PC-9 (cell line): ENCODE measurements around the gene PCGF3. TPM values are rescaled to one million over a fixed set of nuclear protein-coding genes. Genes with fewer than 3 reads are reported as not detected.
"Not testable (repeated sequence)": the region's sequence is repeated elsewhere in the genome, so short reads cannot be mapped to it uniquely, and the experiment has no call there.

Source experiments
- BruUV-seq: library from RNA; stranded (reverse); fragments of 400-500 nt; replicated peaks from 2 replicates; lab custom pipeline; 2021; lab: Mats Ljungman, UMichigan
- CTCF ChIA-PET: fragments of 300-600 bp; sonication (Branson Sonifier 250); formaldehyde crosslinking; loops from one replicate; lab custom pipeline; 2022; ENCODE audit warnings: antibody characterized with exemption; lab: Charles Lee
- POLR2A ChIA-PET: fragments of 300-600 bp; sonication (Branson Sonifier 250); formaldehyde crosslinking; loops from one replicate; lab custom pipeline; 2022; ENCODE audit warnings: antibody characterized with exemption; ENCODE audit not compliant: unreplicated experiment; lab: Charles Lee
- DNase-seq, 2 experiments: peaks; one replicate each; pipeline versions ENCODE4 v3.0.0 to v3.0.0-alpha.2; 2015 to 2022; ENCODE audit warnings: mixed read lengths in 1 of 2
- H2AFZ ChIP-seq: fragments of 200-600 bp; sonication (generic); 2 replicates; pipeline ENCODE4 v1.8.1; 2017; ENCODE audit warnings: antibody characterized with exemption
- H3F3A ChIP-seq: fragments of 200-600 bp; sonication (generic); 2 replicates; pipeline ENCODE4 v1.8.1; 2017; ENCODE audit warnings: antibody characterized with exemption, mild to moderate bottlenecking, low read depth; ENCODE audit not compliant: insufficient read depth
- H3K27ac ChIP-seq: fragments of 200-600 bp; sonication (generic); 2 replicates; pipeline ENCODE4 v1.6.1; 2016; ENCODE audit warnings: mixed run types
- H3K27me3 ChIP-seq: fragments of 200-600 bp; sonication (generic); 2 replicates; pipeline ENCODE4 v1.6.1; 2016; ENCODE audit warnings: low read depth, mixed run types; ENCODE audit not compliant: insufficient read depth
- H3K36me3 ChIP-seq: fragments of 200-600 bp; sonication (generic); 2 replicates; pipeline ENCODE4 v1.6.1; 2016; ENCODE audit warnings: low read depth, mixed run types
- H3K4me1 ChIP-seq: fragments of 200-600 bp; sonication (generic); replicated peaks from 2 replicates; pipeline ENCODE4 v1.6.1; 2016; ENCODE audit warnings: mixed run types; ENCODE audit not compliant: insufficient read depth
- H3K4me2 ChIP-seq: fragments of 200-600 bp; sonication (generic); 2 replicates; pipeline ENCODE4 v1.6.1; 2017; ENCODE audit warnings: mixed run types
- H3K4me3 ChIP-seq: fragments of 200-600 bp; sonication (generic); 2 replicates; pipeline ENCODE4 v1.6.1; 2016; ENCODE audit warnings: mixed run types
- H3K79me2 ChIP-seq: fragments of 200-600 bp; sonication (generic); 2 replicates; pipeline ENCODE4 v1.6.1; 2017; ENCODE audit warnings: low read depth, mixed run types
- H3K9me2 ChIP-seq: fragments of 200-600 bp; sonication (generic); 2 replicates; pipeline ENCODE4 v1.8.1; 2017; ENCODE audit warnings: mild to moderate bottlenecking; ENCODE audit not compliant: insufficient read depth
- H3K9me3 ChIP-seq: fragments of 200-600 bp; sonication (generic); 2 replicates; pipeline ENCODE4 v1.8.1; 2016; ENCODE audit warnings: low read depth; ENCODE audit not compliant: insufficient read depth
- H4K20me1 ChIP-seq: fragments of 200-600 bp; sonication (generic); 2 replicates; pipeline ENCODE4 v1.8.1; 2017; ENCODE audit not compliant: insufficient read depth
- EZH2 ChIP-seq: fragments of 200-600 bp; sonication (generic); IDR thresholded peaks from 2 replicates; pipeline ENCODE4 v1.8.0; 2017; ENCODE audit warnings: antibody characterized with exemption, low read depth
- intact Hi-C: fragments of 100-400 bp; cut with micrococcal nuclease; formaldehyde crosslinking; loops from one replicate; pipeline ENCODE4 v1.10.0; 2022; ENCODE audit not compliant: unreplicated experiment
- total RNA-seq: library from RNA; stranded (reverse); gene quantifications from 2 replicates; pipeline ENCODE4 v1.2.3, GENCODE V29; 2021
- TF ChIP-seq, protein P1 (sequence below): fragments of 200-600 bp; sonication (generic); conservative IDR thresholded peaks from 2 replicates; pipeline ENCODE4 v1.6.1; 2017; ENCODE audit warnings: mixed run types, antibody characterized with exemption, mild to moderate bottlenecking, moderate library complexity

PCGF3 gene
- total RNA-seq, 1 experiment from 2014 or later: 60.8 TPM

DNA sequence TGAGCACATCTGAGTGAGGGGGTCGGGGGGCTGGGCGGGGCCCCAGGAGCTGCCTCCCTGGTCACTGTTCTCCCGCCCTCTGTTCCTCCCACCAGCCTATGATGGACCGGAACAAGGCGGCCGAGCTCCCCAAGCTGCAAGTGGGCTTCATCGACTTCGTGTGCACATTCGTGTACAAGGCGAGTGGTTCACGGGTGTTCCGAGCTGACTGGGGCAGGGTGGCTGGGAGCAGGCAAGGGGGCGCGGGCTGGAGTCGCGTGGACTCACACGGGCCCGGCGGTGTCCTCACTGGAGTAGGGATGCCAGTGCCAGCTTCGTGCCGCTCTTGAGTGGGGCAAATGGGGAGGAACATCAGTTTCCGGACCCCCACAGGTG lies 39.2 kb upstream of the PCGF3 start:
- no peaks in the 10 kb centered on the region for H3K9me2 ChIP-seq
- H3K27ac ChIP-seq: no peak overlapping the region
- H3K79me2 ChIP-seq: no peaks in the 10 kb centered on the region
- intact Hi-C loops: no loop called here
- H3K4me2 ChIP-seq: no peak overlapping the region
- CTCF ChIA-PET: no interaction called here
- DNase-seq: no peak
- no peak overlapping the region for H2AFZ ChIP-seq
- H3F3A ChIP-seq: no peaks in the 10 kb centered on the region
- H3K27me3 ChIP-seq: peaks cover 37% of the 10 kb centered on the region
- H3K4me1 ChIP-seq: no peaks in the 10 kb centered on the region
- no peaks in the 10 kb centered on the region for H4K20me1 ChIP-seq
- no peaks in the 10 kb centered on the region for H3K9me3 ChIP-seq
- TF ChIP-seq, protein P1, sequence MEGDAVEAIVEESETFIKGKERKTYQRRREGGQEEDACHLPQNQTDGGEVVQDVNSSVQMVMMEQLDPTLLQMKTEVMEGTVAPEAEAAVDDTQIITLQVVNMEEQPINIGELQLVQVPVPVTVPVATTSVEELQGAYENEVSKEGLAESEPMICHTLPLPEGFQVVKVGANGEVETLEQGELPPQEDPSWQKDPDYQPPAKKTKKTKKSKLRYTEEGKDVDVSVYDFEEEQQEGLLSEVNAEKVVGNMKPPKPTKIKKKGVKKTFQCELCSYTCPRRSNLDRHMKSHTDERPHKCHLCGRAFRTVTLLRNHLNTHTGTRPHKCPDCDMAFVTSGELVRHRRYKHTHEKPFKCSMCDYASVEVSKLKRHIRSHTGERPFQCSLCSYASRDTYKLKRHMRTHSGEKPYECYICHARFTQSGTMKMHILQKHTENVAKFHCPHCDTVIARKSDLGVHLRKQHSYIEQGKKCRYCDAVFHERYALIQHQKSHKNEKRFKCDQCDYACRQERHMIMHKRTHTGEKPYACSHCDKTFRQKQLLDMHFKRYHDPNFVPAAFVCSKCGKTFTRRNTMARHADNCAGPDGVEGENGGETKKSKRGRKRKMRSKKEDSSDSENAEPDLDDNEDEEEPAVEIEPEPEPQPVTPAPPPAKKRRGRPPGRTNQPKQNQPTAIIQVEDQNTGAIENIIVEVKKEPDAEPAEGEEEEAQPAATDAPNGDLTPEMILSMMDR: no peak
- TF ChIP-seq EZH2: no peak
- H3K4me3 ChIP-seq: no peak overlapping the region
- no TSS peak for BruUV-seq
- POLR2A ChIA-PET: no interaction called here
- H3K36me3 ChIP-seq: peaks cover 1% of the 10 kb centered on the region; the same call in 1 of the 2 replicates

DNA sequence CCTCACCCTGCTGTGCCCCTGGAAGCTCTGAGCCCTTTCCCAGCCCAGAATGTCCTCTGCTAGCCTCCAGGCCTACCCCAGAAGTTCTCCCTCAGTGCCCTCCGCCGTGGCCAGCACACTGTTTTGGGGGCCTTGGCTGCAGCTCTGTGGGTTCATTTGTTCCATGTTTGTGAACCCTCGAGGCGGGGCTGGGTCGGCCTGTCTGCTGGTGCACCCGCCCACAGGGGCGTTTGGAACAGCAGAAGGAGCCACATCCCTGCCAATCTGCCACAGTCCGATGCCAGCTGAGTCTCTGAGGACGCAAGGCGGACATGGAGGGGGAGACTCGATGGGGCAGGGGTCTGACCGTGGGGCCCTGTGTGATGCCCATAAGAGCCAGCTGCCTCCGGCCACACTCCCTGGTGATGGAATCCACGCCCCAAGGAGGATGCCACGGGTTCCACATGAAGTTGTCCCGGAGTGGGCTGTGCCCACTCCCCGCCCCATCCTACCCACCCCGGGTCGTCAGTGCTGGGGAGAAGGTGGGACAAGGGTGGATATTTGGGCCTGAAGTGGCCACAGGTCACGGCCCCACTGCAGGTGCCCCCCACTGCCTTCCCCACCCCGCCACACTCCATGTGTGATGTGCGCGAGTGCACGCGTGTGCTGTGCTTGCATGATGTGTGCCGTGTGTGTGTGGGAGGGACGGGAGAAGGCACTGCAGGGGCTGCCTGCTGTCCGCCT lies 38.6 kb upstream of the PCGF3 start:
- Histone ChIP-seq H3K27ac (no peak overlapping the region), H3K9me3 (no peaks in the 10 kb centered on the region), H4K20me1 (no peaks in the 10 kb centered on the region), H3K36me3 (peaks cover 5% of the 10 kb centered on the region; the same call in 1 of the 2 replicates), H3K9me2 (no peaks in the 10 kb centered on the region), H3K27me3 (peaks cover 34% of the 10 kb centered on the region), H3F3A (no peaks in the 10 kb centered on the region), H3K79me2 (no peaks in the 10 kb centered on the region), H2AFZ (no peak overlapping the region), H3K4me1 (no peaks in the 10 kb centered on the region), H3K4me3 (no peak overlapping the region), H3K4me2 (no peak overlapping the region)
- no peak for DNase-seq
- TF ChIP-seq, protein P1: no peak
- TF ChIP-seq EZH2: no peak
- ChIA-PET CTCF (no interaction called here), POLR2A (no interaction called here)
- intact Hi-C loops: no loop called here
- no TSS peak for BruUV-seq

DNA sequence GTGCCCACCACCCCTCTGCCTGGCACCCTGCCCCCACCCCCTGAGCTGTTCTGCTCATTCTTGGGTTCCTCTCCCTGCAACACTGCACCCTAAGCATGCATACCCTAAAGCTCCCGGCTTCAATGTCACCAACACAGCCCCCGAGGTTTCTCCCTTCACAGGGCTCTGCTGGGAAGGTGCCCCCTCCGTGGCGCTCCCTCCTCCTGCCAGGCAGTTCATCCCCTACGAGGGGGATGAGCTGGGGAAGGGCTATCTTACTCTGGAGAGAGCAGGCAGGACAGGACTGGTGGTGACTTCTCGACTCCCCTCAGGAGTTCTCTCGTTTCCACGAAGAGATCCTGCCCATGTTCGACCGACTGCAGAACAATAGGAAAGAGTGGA lies 38.1 kb upstream of the PCGF3 start:
- Histone ChIP-seq H2AFZ (no peak overlapping the region), H3K9me3 (no peaks in the 10 kb centered on the region), H4K20me1 (no peaks in the 10 kb centered on the region), H3K79me2 (peaks cover 2% of the 10 kb centered on the region; the same call in 1 of the 2 replicates), H3K9me2 (no peaks in the 10 kb centered on the region), H3K4me2 (no peak overlapping the region), H3F3A (no peaks in the 10 kb centered on the region), H3K27me3 (peaks cover 29% of the 10 kb centered on the region), H3K27ac (no peak overlapping the region), H3K4me3 (no peak overlapping the region), H3K36me3 (peaks cover 5% of the 10 kb centered on the region; the same call in 1 of the 2 replicates), H3K4me1 (no peaks in the 10 kb centered on the region)
- ChIA-PET POLR2A (no interaction called here), CTCF (no interaction called here)
- intact Hi-C loops: no loop called here
- no peak for DNase-seq
- no peak for TF ChIP-seq EZH2
- TF ChIP-seq, protein P1: no peak
- BruUV-seq: no TSS peak

DNA sequence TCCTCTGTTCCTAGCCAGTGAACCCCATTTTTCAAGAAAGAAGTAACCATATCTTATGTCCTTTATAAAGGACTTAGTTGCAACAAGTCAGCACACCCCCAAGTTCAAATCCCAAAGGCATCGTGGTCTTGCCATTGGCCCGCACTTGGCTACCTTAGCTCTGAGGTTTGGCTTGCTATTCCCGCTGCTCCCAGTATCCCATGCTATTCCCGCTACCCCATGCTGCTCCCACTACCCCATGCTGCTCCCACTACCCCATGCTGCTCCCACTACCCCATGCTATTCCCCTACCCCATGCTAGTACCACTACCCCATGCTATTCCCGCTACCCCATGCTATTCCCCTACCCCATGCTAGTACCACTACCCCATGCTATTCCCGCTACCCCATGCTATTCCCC lies 37.4 kb upstream of the PCGF3 start:
- CTCF ChIA-PET, H3K4me3 ChIP-seq, POLR2A ChIA-PET, H3K36me3 ChIP-seq, H3K79me2 ChIP-seq, BruUV-seq, DNase-seq, H3K4me1 ChIP-seq, H3K27ac ChIP-seq, intact Hi-C loops, H3K9me2 ChIP-seq, H4K20me1 ChIP-seq, H3K4me2 ChIP-seq, H3K9me3 ChIP-seq, H3F3A ChIP-seq, H2AFZ ChIP-seq: not testable (repeated sequence)
- peaks cover 29% of the 10 kb centered on the region for H3K27me3 ChIP-seq

DNA sequence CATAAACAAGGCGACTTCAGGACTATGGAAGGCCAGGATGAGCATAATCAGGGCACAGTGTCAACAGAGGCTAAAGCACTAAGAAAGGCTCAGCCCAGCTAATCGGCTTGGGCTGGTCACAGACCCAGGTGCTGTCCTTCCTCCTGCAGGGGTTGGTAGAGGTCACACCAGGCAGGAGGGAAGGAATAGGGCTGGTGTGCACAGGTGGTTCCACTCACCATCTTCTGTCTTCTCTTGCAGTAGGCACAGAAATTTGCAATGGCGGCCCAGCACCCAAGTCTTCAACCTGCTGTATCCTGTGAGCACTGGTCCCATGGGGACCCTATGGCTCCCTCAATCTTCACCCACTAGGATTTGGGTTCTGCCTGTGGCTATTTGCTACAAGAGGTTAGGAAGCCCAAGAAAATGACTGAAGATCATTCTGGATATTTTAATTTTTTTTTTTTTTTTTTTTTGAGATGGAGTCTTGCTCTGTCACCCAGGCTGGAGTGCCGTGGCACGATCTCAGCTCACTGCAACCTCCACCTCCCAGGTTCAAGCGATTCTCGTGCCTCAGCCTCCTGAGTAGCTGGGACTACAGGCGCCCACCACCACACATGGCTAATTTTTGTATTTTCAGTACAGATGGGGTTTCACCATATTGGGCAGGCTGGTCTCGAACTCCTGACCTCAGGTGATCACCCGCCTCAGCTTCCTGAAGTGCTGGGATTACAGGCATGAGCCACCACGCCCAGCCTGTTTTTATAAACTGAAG lies 35.6 kb upstream of the PCGF3 start:
- intact Hi-C loops, H2AFZ ChIP-seq, DNase-seq, H3K4me2 ChIP-seq, H3K27ac ChIP-seq, H3K4me1 ChIP-seq, POLR2A ChIA-PET, BruUV-seq, H3K36me3 ChIP-seq, H3K9me2 ChIP-seq, H3K9me3 ChIP-seq, CTCF ChIA-PET, H3K4me3 ChIP-seq, H4K20me1 ChIP-seq, H3F3A ChIP-seq: not testable (repeated sequence)
- Histone ChIP-seq H3K27me3 (peaks cover 21% of the 10 kb centered on the region), H3K79me2 (peaks cover 19% of the 10 kb centered on the region)
